Activated CD8-positive, alpha-beta T cell treated with anti-CD3 and anti-CD28 coated beads for 36 hours (primary cell): ENCODE results near the gene C14orf180. TPM values are rescaled to one million over a fixed set of nuclear protein-coding genes. Genes with fewer than 3 reads are reported as not detected.

Source experiments
- ATAC-seq: fragments of 200-7000 bp; cut with Tn5 transposase; one replicate; pipeline ENCODE4 v1.10.0; 2021; ENCODE audit warnings: mild to moderate bottlenecking, moderate library complexity
- CTCF ChIA-PET: fragments of 350-600 bp; sonication (Branson Sonifier 250); formaldehyde crosslinking; loops from one replicate; lab custom pipeline; 2021; ENCODE audit warnings: antibody characterized with exemption; lab: Charles Lee
- POLR2A ChIA-PET: fragments of 350-600 bp; sonication (Branson Sonifier 250); formaldehyde crosslinking; loops from one replicate; lab custom pipeline; 2021; ENCODE audit warnings: antibody characterized with exemption; lab: Charles Lee
- DNase-seq: peaks from one replicate; pipeline ENCODE4 v3.0.0-alpha.2; 2020
- H3K27ac Mint-ChIP-seq: one replicate; pipeline ENCODE4 v1.8.0; 2021; ENCODE audit warnings: mild to moderate bottlenecking, mixed read lengths
- H3K27me3 Mint-ChIP-seq: one replicate; pipeline ENCODE4 v1.8.0; 2021; ENCODE audit warnings: mixed read lengths
- H3K36me3 Mint-ChIP-seq: one replicate; pipeline ENCODE4 v1.8.0; 2021; ENCODE audit warnings: low read depth, mixed read lengths
- H3K4me1 Mint-ChIP-seq: one replicate; pipeline ENCODE4 v1.8.0; 2021; ENCODE audit warnings: low read depth, mixed read lengths
- H3K4me3 Mint-ChIP-seq: one replicate; pipeline ENCODE4 v1.8.0; 2021; ENCODE audit warnings: mild to moderate bottlenecking, moderate library complexity, mixed read lengths
- H3K9me3 Mint-ChIP-seq: one replicate; pipeline ENCODE4 v1.8.0; 2021; ENCODE audit warnings: mixed read lengths
- CTCF ChIP-seq: fragments of 200-600 bp; IDR thresholded peaks from one replicate; pipeline ENCODE4 v1.8.0; 2022; ENCODE audit warnings: antibody characterized with exemption, mild to moderate bottlenecking
- intact Hi-C: fragments of 100-400 bp; cut with micrococcal nuclease; formaldehyde crosslinking; loops from one replicate; pipeline ENCODE4 v1.10.0; 2022
- total RNA-seq, 2 experiments: library from RNA; stranded (reverse); gene quantifications; one replicate each; pipeline ENCODE4 v1.2.3, GENCODE V29; 2021

Gene C14orf180
- total RNA-seq, 2 experiments from 2014 or later: not detected

DNA sequence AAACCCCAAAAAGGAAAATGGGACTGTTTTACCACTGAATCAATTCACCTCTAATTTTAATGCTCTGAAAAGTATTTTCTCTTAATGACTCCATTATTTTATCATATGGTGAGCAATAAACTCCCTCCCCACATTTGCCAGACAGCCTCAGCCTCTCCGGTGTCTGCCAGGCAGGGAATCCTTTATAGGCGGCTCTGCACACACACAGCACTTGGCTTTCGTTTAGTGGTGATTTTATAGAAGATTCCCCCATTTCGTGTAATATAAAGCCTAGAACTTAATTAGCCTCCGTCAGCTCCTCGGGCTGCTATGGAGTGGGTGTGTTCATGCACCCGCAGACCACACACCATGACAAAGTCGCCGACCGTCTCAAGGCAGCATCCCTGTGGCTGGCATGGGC, 10.1 kb upstream of the C14orf180 start:
- Mint-ChIP-seq H3K4me1 (no peaks in the 10 kb centered on the region), H3K27ac (no peak overlapping the region), H3K27me3 (peaks cover 6% of the 10 kb centered on the region), H3K9me3 (no peaks in the 10 kb centered on the region), H3K36me3 (no peaks in the 10 kb centered on the region), H3K4me3 (no peak overlapping the region)
- DNase-seq: no peak
- intact Hi-C loops: loop anchor here (10.0 kb wide), 1 partner anchor 425 kb away; no protein-coding TSS in a partner anchor
- ChIA-PET CTCF (no interaction called here), POLR2A (no interaction called here)
- no peak for TF ChIP-seq CTCF
- no peak for ATAC-seq

DNA sequence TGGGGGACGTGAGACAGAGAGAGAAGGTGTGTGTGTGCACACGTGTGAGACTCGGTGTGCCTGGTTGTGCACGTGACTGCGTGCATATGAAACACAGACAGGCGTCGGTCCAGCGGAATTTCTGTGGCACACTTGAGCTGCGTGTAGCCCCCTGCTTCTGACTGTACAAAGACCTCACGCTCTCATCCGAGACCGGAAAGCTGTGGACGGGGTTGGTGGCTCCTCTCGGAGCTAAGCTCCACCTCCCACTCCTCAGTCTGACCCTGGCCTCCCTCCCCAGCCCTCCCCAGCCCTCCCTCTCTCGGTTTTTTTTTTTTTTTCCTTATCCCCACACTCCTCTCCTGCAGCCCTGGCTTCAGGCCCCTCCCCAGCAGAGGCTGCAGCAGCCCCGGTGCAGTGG, 8.3 kb upstream of the C14orf180 start:
- no peaks in the 10 kb centered on the region for H3K36me3 Mint-ChIP-seq
- no peaks in the 10 kb centered on the region for H3K27me3 Mint-ChIP-seq
- DNase-seq (no peak), ATAC-seq (no peak)
- no peaks in the 10 kb centered on the region for H3K9me3 Mint-ChIP-seq
- H3K27ac Mint-ChIP-seq: no peak overlapping the region
- ChIA-PET POLR2A (interaction anchor here (0.6 kb wide), 1 partner anchor 22 kb away, joined by 3 read pairs; no protein-coding TSS in a partner anchor), CTCF (no interaction called here)
- no peak for TF ChIP-seq CTCF
- H3K4me1 Mint-ChIP-seq: no peaks in the 10 kb centered on the region
- intact Hi-C loops: no loop called here
- no peak overlapping the region for H3K4me3 Mint-ChIP-seq

DNA sequence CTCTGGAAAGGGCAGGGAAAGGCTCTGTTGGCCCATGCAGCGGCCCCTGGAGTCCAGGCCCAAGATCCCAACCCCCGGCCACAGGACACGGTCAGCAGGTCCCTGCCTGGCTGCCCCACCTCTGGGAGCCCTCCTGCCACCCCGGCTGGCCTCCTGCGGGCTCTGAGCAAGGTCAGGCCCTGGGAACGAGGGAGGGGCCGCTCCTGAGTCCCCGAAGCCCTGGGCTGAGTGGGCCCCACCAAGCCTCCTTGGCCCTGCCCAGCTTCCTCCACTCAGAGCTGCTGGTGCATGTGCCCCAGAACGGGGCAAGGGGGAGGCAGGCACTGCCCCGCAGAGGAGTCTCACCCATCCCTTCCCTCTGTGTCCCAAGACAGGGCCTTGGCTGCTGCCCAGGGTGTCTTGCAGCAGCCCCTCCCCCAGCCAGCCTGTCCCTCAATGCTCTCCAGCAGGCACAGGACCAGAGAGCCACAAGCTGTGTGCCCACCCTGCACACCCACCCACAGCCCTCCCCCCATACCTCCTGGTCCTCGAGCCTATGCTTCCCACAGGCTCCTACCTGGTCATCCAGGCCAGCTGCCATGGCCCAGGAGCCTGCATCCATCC, 7.4 kb upstream of the C14orf180 start:
- Mint-ChIP-seq H3K27me3 (no peaks in the 10 kb centered on the region), H3K27ac (no peak overlapping the region), H3K9me3 (no peaks in the 10 kb centered on the region), H3K4me1 (no peaks in the 10 kb centered on the region), H3K4me3 (no peak overlapping the region), H3K36me3 (no peaks in the 10 kb centered on the region)
- ChIA-PET POLR2A (no interaction called here), CTCF (no interaction called here)
- DNase-seq (no peak), ATAC-seq (no peak)
- intact Hi-C loops: no loop called here
- no peak for TF ChIP-seq CTCF

- H3K36me3 Mint-ChIP-seq: no peaks in the 10 kb centered on the region
Observed at GRCh38 chr14:104572668-104573067, 6.9 kb upstream of the C14orf180 start.

More at GRCh38 chr14:104572668-104573067, 6.9 kb upstream of the C14orf180 start:
- H3K9me3 Mint-ChIP-seq: no peaks in the 10 kb centered on the region
- ATAC-seq (no peak), DNase-seq (no peak)
- CTCF ChIA-PET: no interaction called here
- no peak overlapping the region for H3K4me3 Mint-ChIP-seq
- H3K27ac Mint-ChIP-seq: no peak overlapping the region
- TF ChIP-seq CTCF: no peak
- intact Hi-C loops: no loop called here
- no peaks in the 10 kb centered on the region for H3K4me1 Mint-ChIP-seq
- POLR2A ChIA-PET: no interaction called here
- no peaks in the 10 kb centered on the region for H3K27me3 Mint-ChIP-seq
